GM12872 (cell line): ENCODE results near the gene GPR50.

Experiments
- CTCF ChIP-seq: IDR thresholded peaks from 3 replicates; pipeline ENCODE4 v1.5.1; 2011; ENCODE audit warnings: low read depth, mild to moderate bottlenecking, low read length, moderate library complexity; ENCODE audit not compliant: insufficient read depth

GPR50 gene

GRCh38 chrX:151167791-151168345, 8.5 kb upstream of the GPR50 start:
- no peak for TF ChIP-seq CTCF

- no peak for TF ChIP-seq CTCF
Observed at GRCh38 chrX:151169783-151170182, 6.6 kb upstream of the GPR50 start.

GRCh38 chrX:151174581-151175282, 1.7 kb upstream of the GPR50 start:
- TF ChIP-seq CTCF, result no peak

- TF ChIP-seq CTCF, result no peak
Observed at GRCh38 chrX:151175283-151176062, 911 bp upstream of the GPR50 start.

GRCh38 chrX:151177141-151178027, 1.0 kb downstream of the GPR50 start:
- TF ChIP-seq CTCF, result no peak

- no peak for TF ChIP-seq CTCF
Observed at GRCh38 chrX:151178746-151179145, 2.4 kb downstream of the GPR50 start.

GRCh38 chrX:151180400-151180799, 4.0 kb downstream of the GPR50 start:
- no peak for TF ChIP-seq CTCF
